HEK293 (cell line): Measurements from ENCODE around the gene INPP5B.

Source experiments
- TRIM28 ChIP-seq: IDR thresholded peaks from 2 replicates; pipeline ENCODE4 v1.6.1; 2011; ENCODE audit warnings: low read length, control low read depth, borderline replicate concordance
- ZNF138 ChIP-seq: fragments of 450-650 bp; formaldehyde crosslinking; IDR thresholded peaks from 2 replicates; pipeline ENCODE4 v1.5.1; 2016; ENCODE audit warnings: missing biosample characterization, missing genetic modification characterization, borderline replicate concordance
- ZNF416 ChIP-seq: fragments of 450-650 bp; formaldehyde crosslinking; IDR thresholded peaks from 2 replicates; pipeline ENCODE4 v1.5.1; 2016; ENCODE audit warnings: missing biosample characterization, missing genetic modification characterization
- ZNF791 ChIP-seq: fragments of 450-650 bp; formaldehyde crosslinking; IDR thresholded peaks from 2 replicates; pipeline ENCODE4 v1.5.1; 2016; ENCODE audit warnings: missing biosample characterization, missing genetic modification characterization
- TF ChIP-seq, protein P1 (sequence below): fragments of 450-650 bp; formaldehyde crosslinking; IDR thresholded peaks from 2 replicates; pipeline ENCODE4 v1.5.1; 2016; ENCODE audit warnings: missing biosample characterization, missing genetic modification characterization
- TF ChIP-seq, protein P2 (sequence below): fragments of 450-650 bp; formaldehyde crosslinking; IDR thresholded peaks from 2 replicates; pipeline ENCODE4 v1.5.1; 2016; ENCODE audit warnings: missing biosample characterization, missing genetic modification characterization, low read depth

DNA sequence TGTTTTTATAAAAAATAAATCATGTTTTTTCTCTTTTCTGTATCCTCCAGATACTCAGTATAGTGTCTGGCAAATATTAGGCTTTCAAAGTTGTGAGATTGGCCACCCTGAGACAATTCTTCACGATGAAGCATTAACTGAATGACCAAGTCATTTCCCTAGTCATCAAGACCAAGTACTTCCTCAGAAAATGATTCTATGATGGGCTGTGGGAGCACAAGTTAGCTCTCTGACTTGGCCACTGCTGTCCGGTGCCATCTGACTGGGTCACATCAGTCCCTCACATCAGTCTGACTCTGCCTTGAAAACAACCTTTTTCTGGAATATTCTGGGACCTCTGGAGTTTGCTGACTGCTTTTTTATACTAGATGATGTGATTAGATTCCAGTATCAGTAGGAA, 125.4 kb downstream of the INPP5B start:
- TF ChIP-seq ZNF138 (tag by site-specific recombination) (no peak), ZNF416 (tag by site-specific recombination) (no peak), ZNF791 (tag by site-specific recombination) (no peak), TRIM28 (no peak)
- TF ChIP-seq, protein P1, sequence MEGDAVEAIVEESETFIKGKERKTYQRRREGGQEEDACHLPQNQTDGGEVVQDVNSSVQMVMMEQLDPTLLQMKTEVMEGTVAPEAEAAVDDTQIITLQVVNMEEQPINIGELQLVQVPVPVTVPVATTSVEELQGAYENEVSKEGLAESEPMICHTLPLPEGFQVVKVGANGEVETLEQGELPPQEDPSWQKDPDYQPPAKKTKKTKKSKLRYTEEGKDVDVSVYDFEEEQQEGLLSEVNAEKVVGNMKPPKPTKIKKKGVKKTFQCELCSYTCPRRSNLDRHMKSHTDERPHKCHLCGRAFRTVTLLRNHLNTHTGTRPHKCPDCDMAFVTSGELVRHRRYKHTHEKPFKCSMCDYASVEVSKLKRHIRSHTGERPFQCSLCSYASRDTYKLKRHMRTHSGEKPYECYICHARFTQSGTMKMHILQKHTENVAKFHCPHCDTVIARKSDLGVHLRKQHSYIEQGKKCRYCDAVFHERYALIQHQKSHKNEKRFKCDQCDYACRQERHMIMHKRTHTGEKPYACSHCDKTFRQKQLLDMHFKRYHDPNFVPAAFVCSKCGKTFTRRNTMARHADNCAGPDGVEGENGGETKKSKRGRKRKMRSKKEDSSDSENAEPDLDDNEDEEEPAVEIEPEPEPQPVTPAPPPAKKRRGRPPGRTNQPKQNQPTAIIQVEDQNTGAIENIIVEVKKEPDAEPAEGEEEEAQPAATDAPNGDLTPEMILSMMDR (tag by site-specific recombination), result no peak
- TF ChIP-seq, protein P2, sequence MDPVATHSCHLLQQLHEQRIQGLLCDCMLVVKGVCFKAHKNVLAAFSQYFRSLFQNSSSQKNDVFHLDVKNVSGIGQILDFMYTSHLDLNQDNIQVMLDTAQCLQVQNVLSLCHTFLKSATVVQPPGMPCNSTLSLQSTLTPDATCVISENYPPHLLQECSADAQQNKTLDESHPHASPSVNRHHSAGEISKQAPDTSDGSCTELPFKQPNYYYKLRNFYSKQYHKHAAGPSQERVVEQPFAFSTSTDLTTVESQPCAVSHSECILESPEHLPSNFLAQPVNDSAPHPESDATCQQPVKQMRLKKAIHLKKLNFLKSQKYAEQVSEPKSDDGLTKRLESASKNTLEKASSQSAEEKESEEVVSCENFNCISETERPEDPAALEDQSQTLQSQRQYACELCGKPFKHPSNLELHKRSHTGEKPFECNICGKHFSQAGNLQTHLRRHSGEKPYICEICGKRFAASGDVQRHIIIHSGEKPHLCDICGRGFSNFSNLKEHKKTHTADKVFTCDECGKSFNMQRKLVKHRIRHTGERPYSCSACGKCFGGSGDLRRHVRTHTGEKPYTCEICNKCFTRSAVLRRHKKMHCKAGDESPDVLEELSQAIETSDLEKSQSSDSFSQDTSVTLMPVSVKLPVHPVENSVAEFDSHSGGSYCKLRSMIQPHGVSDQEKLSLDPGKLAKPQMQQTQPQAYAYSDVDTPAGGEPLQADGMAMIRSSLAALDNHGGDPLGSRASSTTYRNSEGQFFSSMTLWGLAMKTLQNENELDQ (tag by site-specific recombination), result no peak
